ENCODE data around the gene CASS4.

CASS4 gene

DNA sequence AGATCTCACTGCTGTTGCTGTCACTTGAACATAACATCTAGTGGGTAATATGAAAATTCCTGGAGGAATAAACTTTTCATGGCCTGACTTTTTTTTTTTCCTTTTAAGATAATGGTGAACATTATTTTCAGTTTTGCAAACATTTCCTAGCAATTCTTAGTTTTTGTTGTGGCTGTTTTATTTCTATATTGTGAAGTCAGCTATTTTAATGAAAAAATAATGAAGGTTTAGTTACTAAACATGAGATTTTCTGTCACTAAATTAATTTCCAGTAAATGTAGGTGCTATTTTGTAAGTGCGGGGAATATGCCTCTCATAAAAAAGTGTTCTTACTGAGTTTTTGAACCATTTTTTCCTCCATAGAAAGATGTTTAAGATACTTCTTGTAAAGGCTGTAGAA is 89.1 kb downstream of the CASS4 start:
- TF ChIP-seq, protein P1, sequence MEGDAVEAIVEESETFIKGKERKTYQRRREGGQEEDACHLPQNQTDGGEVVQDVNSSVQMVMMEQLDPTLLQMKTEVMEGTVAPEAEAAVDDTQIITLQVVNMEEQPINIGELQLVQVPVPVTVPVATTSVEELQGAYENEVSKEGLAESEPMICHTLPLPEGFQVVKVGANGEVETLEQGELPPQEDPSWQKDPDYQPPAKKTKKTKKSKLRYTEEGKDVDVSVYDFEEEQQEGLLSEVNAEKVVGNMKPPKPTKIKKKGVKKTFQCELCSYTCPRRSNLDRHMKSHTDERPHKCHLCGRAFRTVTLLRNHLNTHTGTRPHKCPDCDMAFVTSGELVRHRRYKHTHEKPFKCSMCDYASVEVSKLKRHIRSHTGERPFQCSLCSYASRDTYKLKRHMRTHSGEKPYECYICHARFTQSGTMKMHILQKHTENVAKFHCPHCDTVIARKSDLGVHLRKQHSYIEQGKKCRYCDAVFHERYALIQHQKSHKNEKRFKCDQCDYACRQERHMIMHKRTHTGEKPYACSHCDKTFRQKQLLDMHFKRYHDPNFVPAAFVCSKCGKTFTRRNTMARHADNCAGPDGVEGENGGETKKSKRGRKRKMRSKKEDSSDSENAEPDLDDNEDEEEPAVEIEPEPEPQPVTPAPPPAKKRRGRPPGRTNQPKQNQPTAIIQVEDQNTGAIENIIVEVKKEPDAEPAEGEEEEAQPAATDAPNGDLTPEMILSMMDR (IDR thresholded peaks at IDR 0.05), result no peak
- DNase-seq (ENCODE audit: low spot score), result no peak
- Histone ChIP-seq H3K27ac (no peak overlapping the region), H3K4me3 (no peak overlapping the region)

DNA sequence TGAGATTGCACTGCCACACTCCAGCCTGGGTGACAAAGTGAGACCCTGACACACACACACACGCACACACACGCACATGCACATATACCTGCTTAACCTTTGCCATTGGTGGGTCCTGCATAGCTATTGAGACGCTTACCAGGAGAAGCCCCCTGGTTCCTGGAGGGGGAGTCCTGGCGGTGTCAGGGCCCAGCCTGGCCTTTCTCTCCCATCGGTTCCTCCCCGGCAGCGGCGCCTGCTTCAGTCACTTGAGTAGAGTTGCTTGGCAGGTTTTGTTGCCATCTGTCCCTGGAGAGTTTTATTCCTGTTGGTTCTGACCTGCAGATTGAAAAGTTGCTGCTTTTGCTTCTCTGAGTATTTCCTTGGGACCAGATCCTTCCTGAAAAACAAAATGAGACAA is 91.9 kb downstream of the CASS4 start:
- Histone ChIP-seq H3K27ac (no peak overlapping the region), H3K4me3 (no peak overlapping the region)
- TF ChIP-seq, protein P1 (IDR thresholded peaks at IDR 0.05), result no peak
- DNase-seq (ENCODE audit: low spot score), result no peak

DNA sequence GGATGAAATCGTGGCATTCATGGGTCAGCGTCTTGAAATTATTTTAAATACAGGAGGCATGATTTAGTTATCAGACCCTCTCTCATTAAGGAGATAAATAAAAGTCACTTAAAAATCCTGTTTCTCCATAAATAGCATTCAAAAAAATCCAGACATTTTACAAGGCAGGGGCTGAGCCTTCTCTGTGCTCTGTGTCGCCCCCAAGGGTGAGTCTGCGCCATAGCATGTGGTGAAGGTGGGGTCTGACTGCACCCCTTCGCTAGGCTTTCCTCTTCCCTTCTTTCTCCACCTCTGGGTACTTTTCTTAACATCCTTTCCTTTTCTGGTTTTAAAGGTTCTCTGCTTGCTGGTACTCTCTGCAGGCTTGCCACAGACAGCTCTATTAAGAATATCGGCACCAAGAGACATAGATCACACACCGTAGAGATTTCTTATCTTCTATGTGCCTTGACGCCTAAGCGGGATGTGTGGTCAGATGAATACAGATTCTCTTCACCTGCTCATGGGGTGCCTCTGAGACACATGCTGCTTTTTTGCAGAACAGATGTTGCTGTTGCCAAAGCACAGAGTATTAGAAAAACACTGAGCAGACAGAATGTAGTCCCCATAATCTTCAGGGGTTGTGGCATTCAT is 92.4 kb downstream of the CASS4 start:
- Histone ChIP-seq H3K27ac (no peak overlapping the region), H3K4me3 (no peak overlapping the region)
- TF ChIP-seq, protein P1 (IDR thresholded peaks at IDR 0.05), result no peak
- DNase-seq (ENCODE audit: low spot score), result no peak

DNA sequence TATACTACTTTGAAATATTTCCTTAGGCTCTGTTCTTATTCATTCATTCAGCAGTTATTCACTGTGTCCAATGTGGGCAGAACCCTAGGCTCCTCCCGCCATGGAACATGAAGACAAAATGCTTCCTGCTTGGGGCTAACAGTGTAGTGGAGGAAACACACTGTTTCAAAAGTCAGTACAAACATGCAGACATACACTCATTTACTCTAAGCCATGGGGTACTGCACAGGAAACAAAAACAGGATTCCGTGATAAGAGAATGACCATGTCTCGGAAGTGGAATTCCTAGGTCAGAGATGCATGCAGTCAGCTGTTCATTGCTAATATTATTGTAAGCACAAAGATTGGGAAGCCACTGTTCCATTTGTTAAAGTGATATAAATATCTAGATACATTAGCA is 94.0 kb downstream of the CASS4 start:
- Histone ChIP-seq H3K27ac (no peak overlapping the region), H3K4me3 (no peak overlapping the region)
- TF ChIP-seq, protein P1 (IDR thresholded peaks at IDR 0.05), result no peak
- DNase-seq (ENCODE audit: low spot score), result no peak
